Measurements from ENCODE around the gene CTNNBL1. TPM values are rescaled to one million over a fixed set of nuclear protein-coding genes. Genes with fewer than 3 reads are reported as not detected.

Gene CTNNBL1
- total and polyA plus RNA-seq, 2 experiments from 2014 or later = 27.6 to 55.0 TPM

DNA sequence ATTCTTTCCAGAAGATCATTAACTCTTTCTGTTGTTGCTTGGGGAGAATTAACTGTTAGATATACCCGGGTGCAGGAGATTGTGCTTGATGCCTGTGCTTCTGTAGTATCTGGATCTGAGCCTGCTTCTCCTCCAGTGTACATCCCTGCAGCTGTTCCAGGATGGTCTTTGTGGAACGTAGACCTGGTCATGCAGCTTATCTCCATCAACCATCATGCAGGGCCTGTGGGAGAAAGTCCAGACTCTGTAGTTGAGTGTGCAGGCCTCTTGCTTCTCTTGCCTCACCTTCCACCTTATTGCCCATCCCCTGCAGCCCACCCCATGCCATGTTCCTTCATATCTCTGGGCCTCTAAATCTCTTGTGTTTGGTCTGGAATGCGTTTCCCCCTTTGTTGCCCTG lies 133.8 kb downstream of the CTNNBL1 start:
- H3K4me2 ChIP-seq = no peak overlapping the region

GRCh38 chr20:37828684-37829083 lies 134.9 kb downstream of the CTNNBL1 start:
- no peak for DNase-seq (ENCODE audit: low spot score)
- no peak overlapping the region for H2AFZ ChIP-seq
- H3K79me2 ChIP-seq = no peaks in the 10 kb centered on the region
- H4K20me1 ChIP-seq (ENCODE audit: insufficient read depth, poor library complexity, severe bottlenecking) = no peaks in the 10 kb centered on the region
- WGBS (ENCODE audit: low lambda C conversion rate, missing lambda C conversion rate) = 82% methylated on average over 4 of the region's 4 CpGs
- no peaks in the 10 kb centered on the region for H3K27me3 ChIP-seq
- no peak overlapping the region for H3K4me2 ChIP-seq
- no peaks in the 10 kb centered on the region for H3K36me3 ChIP-seq (replicated peaks; ENCODE audit: insufficient read depth, low read depth)
- H3K4me3 ChIP-seq = no peak overlapping the region
- no peak overlapping the region for H3K27ac ChIP-seq
- no peaks in the 10 kb centered on the region for H3K9me2 ChIP-seq (replicated peaks; ENCODE audit: insufficient read depth)
- TF ChIP-seq EZH2 (IDR thresholded peaks at IDR 0.05; ENCODE audit: borderline replicate concordance) = no peak
- TF ChIP-seq, protein P1, sequence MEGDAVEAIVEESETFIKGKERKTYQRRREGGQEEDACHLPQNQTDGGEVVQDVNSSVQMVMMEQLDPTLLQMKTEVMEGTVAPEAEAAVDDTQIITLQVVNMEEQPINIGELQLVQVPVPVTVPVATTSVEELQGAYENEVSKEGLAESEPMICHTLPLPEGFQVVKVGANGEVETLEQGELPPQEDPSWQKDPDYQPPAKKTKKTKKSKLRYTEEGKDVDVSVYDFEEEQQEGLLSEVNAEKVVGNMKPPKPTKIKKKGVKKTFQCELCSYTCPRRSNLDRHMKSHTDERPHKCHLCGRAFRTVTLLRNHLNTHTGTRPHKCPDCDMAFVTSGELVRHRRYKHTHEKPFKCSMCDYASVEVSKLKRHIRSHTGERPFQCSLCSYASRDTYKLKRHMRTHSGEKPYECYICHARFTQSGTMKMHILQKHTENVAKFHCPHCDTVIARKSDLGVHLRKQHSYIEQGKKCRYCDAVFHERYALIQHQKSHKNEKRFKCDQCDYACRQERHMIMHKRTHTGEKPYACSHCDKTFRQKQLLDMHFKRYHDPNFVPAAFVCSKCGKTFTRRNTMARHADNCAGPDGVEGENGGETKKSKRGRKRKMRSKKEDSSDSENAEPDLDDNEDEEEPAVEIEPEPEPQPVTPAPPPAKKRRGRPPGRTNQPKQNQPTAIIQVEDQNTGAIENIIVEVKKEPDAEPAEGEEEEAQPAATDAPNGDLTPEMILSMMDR (IDR thresholded peaks at IDR 0.05; ENCODE audit: poor library complexity) = no peak
- TF ChIP-seq EZH2phosphoT487 (IDR thresholded peaks at IDR 0.05; ENCODE audit: low read depth, severe bottlenecking, unreplicated experiment) = no peak
- H3K9me3 ChIP-seq (ENCODE audit: low read depth) = no peaks in the 10 kb centered on the region
- H3K4me1 ChIP-seq (ENCODE audit: insufficient read depth) = peaks cover 8% of the 10 kb centered on the region

More for the DNA sequence above, 133.8 kb downstream of the CTNNBL1 start:
- H2AFZ ChIP-seq = no peak overlapping the region
- no peak overlapping the region for H3K27ac ChIP-seq
- peaks cover 19% of the 10 kb centered on the region for H3K4me1 ChIP-seq (ENCODE audit: insufficient read depth)
- no peaks in the 10 kb centered on the region for H3K9me3 ChIP-seq (ENCODE audit: low read depth)
- H4K20me1 ChIP-seq (ENCODE audit: insufficient read depth, poor library complexity, severe bottlenecking) = no peaks in the 10 kb centered on the region
- no peaks in the 10 kb centered on the region for H3K79me2 ChIP-seq
- no peak for DNase-seq (ENCODE audit: low spot score)
- TF ChIP-seq EZH2 (IDR thresholded peaks at IDR 0.05; ENCODE audit: borderline replicate concordance) (no peak), EZH2phosphoT487 (IDR thresholded peaks at IDR 0.05; ENCODE audit: low read depth, severe bottlenecking, unreplicated experiment) (no peak)
- TF ChIP-seq, protein P1 (IDR thresholded peaks at IDR 0.05; ENCODE audit: poor library complexity) = no peak
- no peaks in the 10 kb centered on the region for H3K27me3 ChIP-seq
- H3K9me2 ChIP-seq (replicated peaks; ENCODE audit: insufficient read depth) = no peaks in the 10 kb centered on the region
- H3K4me3 ChIP-seq = no peak overlapping the region
- no peaks in the 10 kb centered on the region for H3K36me3 ChIP-seq (replicated peaks; ENCODE audit: insufficient read depth, low read depth)
- WGBS (ENCODE audit: low lambda C conversion rate, missing lambda C conversion rate) = 66% methylated on average over 3 of the region's 3 CpGs

- no peak overlapping the region for H3K4me2 ChIP-seq
- 89% methylated on average over 3 of the region's 3 CpGs for WGBS (ENCODE audit: low lambda C conversion rate, missing lambda C conversion rate)
These were observed 135.3 kb downstream of the CTNNBL1 start for GRCh38 chr20:37829128-37829527.

More at GRCh38 chr20:37829128-37829527, 135.3 kb downstream of the CTNNBL1 start:
- Histone ChIP-seq H3K27me3 (no peaks in the 10 kb centered on the region), H3K9me2 (replicated peaks; ENCODE audit: insufficient read depth) (no peaks in the 10 kb centered on the region), H3K4me1 (ENCODE audit: insufficient read depth) (peaks cover 3% of the 10 kb centered on the region), H3K36me3 (replicated peaks; ENCODE audit: insufficient read depth, low read depth) (no peaks in the 10 kb centered on the region), H2AFZ (no peak overlapping the region), H3K79me2 (no peaks in the 10 kb centered on the region), H3K4me3 (no peak overlapping the region), H3K9me3 (ENCODE audit: low read depth) (no peaks in the 10 kb centered on the region), H4K20me1 (ENCODE audit: insufficient read depth, poor library complexity, severe bottlenecking) (no peaks in the 10 kb centered on the region), H3K27ac (no peak overlapping the region)
- no peak for DNase-seq (ENCODE audit: low spot score)
- no peak for TF ChIP-seq EZH2phosphoT487 (IDR thresholded peaks at IDR 0.05; ENCODE audit: low read depth, severe bottlenecking, unreplicated experiment)
- TF ChIP-seq EZH2 (IDR thresholded peaks at IDR 0.05; ENCODE audit: borderline replicate concordance) = no peak
- TF ChIP-seq, protein P1 (IDR thresholded peaks at IDR 0.05; ENCODE audit: poor library complexity) = no peak

All from hepatocyte (in vitro differentiated cells).